ENCODE measurements around the gene ZNF385D. TPM values are rescaled to one million over a fixed set of nuclear protein-coding genes. Genes with fewer than 3 reads are reported as not detected.

Gene ZNF385D
- total RNA-seq, 1 experiment from 2014 or later: 9.6 TPM

DNA sequence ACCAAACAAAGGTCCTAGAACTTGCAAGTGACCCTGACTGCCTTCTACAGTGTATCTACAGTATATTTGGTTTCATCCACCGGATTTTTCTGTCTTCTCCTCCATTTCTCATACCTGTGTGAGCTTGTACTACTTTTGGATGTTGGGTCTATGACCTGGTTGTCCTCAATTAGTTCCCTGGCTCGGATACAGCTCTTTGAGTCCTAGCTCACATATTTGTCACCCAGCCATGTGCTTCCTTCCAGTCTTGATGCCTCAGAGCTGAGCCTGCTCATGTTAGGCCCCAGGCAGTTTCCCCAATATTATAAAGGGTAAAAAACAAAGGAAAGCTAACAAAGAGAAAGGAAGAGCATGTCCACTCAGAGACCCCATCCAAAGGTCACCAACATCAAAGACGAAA lies 28.2 kb downstream of the ZNF385D start (continued):
- TF ChIP-seq ZNF219 (CRISPR knock-in tag; IDR thresholded peaks at IDR 0.05; ENCODE audit: borderline replicate concordance): no peak
- TF ChIP-seq, protein P1, sequence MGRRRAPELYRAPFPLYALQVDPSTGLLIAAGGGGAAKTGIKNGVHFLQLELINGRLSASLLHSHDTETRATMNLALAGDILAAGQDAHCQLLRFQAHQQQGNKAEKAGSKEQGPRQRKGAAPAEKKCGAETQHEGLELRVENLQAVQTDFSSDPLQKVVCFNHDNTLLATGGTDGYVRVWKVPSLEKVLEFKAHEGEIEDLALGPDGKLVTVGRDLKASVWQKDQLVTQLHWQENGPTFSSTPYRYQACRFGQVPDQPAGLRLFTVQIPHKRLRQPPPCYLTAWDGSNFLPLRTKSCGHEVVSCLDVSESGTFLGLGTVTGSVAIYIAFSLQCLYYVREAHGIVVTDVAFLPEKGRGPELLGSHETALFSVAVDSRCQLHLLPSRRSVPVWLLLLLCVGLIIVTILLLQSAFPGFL (CRISPR knock-in tag; IDR thresholded peaks at IDR 0.05; ENCODE audit: borderline replicate concordance): no peak

- ChIA-PET POLR2A (no interaction called here), CTCF (no interaction called here)
- no peak for ATAC-seq
- H3K27me3 Mint-ChIP-seq (ENCODE audit: low read depth): no peaks in the 10 kb centered on the region
- H3K36me3 Mint-ChIP-seq: no peaks in the 10 kb centered on the region
- no peak for TF ChIP-seq TEAD1 (CRISPR knock-in tag; IDR thresholded peaks at IDR 0.05)
- TF ChIP-seq E2F4 (CRISPR knock-in tag; IDR thresholded peaks at IDR 0.05; ENCODE audit: borderline replicate concordance, low read depth): no peak
- no peak for TF ChIP-seq ZSCAN18 (CRISPR knock-in tag; IDR thresholded peaks at IDR 0.05)
- no peak for TF ChIP-seq NR1H2 (CRISPR knock-in tag; IDR thresholded peaks at IDR 0.05)
- TF ChIP-seq ZNF232 (CRISPR knock-in tag; IDR thresholded peaks at IDR 0.05): no peak
- TF ChIP-seq PRRX2 (CRISPR knock-in tag; IDR thresholded peaks at IDR 0.05): no peak
- no peak for TF ChIP-seq AR (CRISPR knock-in tag; IDR thresholded peaks at IDR 0.05)
- TF ChIP-seq, protein P1 (CRISPR knock-in tag; IDR thresholded peaks at IDR 0.05; ENCODE audit: borderline replicate concordance): no peak
- TF ChIP-seq, protein P2, sequence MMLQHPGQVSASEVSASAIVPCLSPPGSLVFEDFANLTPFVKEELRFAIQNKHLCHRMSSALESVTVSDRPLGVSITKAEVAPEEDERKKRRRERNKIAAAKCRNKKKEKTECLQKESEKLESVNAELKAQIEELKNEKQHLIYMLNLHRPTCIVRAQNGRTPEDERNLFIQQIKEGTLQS (CRISPR knock-in tag; conservative IDR thresholded peaks at IDR 0.05): no peak
- no peak for TF ChIP-seq FOXK1 (CRISPR knock-in tag; IDR thresholded peaks at IDR 0.05)
- no peak for TF ChIP-seq TP53 (CRISPR knock-in tag; IDR thresholded peaks at IDR 0.05)
- no peak for TF ChIP-seq MXD4 (CRISPR knock-in tag; IDR thresholded peaks at IDR 0.05; ENCODE audit: borderline replicate concordance)
- TF ChIP-seq KAT7 (CRISPR knock-in tag; IDR thresholded peaks at IDR 0.05; ENCODE audit: borderline replicate concordance): no peak
- TF ChIP-seq, protein P3, sequence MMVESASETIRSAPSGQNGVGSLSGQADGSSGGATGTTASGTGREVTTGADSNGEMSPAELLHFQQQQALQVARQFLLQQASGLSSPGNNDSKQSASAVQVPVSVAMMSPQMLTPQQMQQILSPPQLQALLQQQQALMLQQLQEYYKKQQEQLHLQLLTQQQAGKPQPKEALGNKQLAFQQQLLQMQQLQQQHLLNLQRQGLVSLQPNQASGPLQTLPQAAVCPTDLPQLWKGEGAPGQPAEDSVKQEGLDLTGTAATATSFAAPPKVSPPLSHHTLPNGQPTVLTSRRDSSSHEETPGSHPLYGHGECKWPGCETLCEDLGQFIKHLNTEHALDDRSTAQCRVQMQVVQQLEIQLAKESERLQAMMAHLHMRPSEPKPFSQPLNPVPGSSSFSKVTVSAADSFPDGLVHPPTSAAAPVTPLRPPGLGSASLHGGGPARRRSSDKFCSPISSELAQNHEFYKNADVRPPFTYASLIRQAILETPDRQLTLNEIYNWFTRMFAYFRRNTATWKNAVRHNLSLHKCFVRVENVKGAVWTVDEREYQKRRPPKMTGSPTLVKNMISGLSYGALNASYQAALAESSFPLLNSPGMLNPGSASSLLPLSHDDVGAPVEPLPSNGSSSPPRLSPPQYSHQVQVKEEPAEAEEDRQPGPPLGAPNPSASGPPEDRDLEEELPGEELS (CRISPR knock-in tag; IDR thresholded peaks at IDR 0.05): no peak
- TF ChIP-seq IRF2 (CRISPR knock-in tag; IDR thresholded peaks at IDR 0.05; ENCODE audit: borderline replicate concordance, low read depth): no peak
- H3K4me3 Mint-ChIP-seq: no peak overlapping the region
- no peak for DNase-seq (ENCODE audit: low spot score)
- H3K4me1 Mint-ChIP-seq: peaks cover 38% of the 10 kb centered on the region
- peak overlapping the region; percentile 54; the same call in 1 of the 2 replicates for H3K27ac Mint-ChIP-seq
- H3K9me3 Mint-ChIP-seq: peaks cover 10% of the 10 kb centered on the region
Observed at GRCh38 chr3:21722301-21722700, 28.7 kb downstream of the ZNF385D start.
